ENCODE results near the gene AGAP5. TPM values are rescaled to one million over a fixed set of nuclear protein-coding genes. Genes with fewer than 3 reads are reported as not detected.
"Not testable (repeated sequence)": the region's sequence is repeated elsewhere in the genome, so short reads cannot be mapped to it uniquely, and the experiment has no call there.

The AGAP5 gene
- polyA plus RNA-seq: 1 to 10 TPM; 2.6 to 7.5 TPM

DNA sequence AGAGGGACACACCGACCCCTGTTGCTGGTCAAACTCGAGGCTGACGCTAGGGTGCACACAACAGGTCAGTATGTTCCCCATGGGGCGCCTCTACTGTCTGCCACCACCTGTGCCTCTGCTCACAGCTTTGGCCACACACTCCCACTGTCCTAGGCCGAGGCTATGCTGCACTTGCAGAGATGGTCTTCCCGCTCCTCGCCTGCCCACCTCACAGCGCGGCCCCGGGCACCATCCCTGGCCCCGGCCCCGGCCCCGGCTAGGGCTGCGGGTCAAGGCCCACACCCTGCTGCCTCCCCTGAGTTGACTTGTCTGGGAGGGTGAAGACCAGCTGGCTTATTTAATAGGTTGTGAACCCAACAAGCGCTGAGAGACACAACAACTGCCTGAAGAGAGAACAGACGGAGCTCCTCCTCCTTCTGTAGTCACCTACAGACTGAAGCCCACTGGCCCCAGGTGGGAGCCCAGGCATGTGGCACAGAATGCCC is at the start of gene AGAP5:
Gene AGAP5 (minus strand): TSS at position 435 of the 485 bp plus-strand sequence. CDS start 354 bp downstream, at position 81.
- not testable (repeated sequence) for H3K27me3 ChIP-seq (ENCODE audit: control insufficient read depth in 1 of 2, insufficient read depth in 2 of 2, low read length in 2 of 2); H3K36me3 ChIP-seq (ENCODE audit: control insufficient read depth in 2 of 2, insufficient read depth in 2 of 2, low read length in 1 of 2); H3K27ac ChIP-seq (ENCODE audit: low read depth in 2 of 2, low read length in 1 of 2); H3K4me1 ChIP-seq (ENCODE audit: control insufficient read depth in 2 of 2, insufficient read depth in 2 of 2, low read length in 1 of 2); H3K4me3 ChIP-seq (ENCODE audit: low read depth in 1 of 2, low read length in 2 of 2); H3K9me3 ChIP-seq (ENCODE audit: control insufficient read depth in 2 of 2, insufficient read depth in 1 of 2, low read depth in 1 of 2, low read length in 1 of 2)
- WGBS, 2 donors: 95 to 99% methylated on average over 13 to 16 of the region's 16 CpGs

DNA sequence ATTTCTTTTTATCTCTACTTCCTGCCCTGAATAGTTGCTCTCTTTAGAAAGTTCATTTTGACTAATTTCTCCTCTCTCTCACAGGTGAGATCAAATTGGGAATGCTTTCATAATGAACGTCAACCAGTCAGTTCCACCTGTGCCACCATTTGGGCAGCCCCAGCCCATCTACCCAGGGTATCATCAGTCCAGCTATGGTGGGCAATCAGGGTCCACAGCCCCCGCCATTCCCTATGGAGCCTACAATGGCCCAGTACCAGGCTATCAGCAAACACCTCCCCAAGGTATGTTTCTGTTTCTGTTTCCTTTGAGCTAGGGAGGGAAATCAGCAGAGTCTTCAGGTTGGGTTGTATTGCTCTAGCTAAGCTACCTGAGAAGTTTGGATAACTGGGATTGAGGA is 48.8 kb upstream of the AGAP5 start:
- H3K4me3 ChIP-seq (ENCODE audit: low read depth in 1 of 2, low read length in 2 of 2): no peak overlapping the region
- H3K9me3 ChIP-seq (ENCODE audit: control insufficient read depth in 2 of 2, insufficient read depth in 1 of 2, low read depth in 1 of 2, low read length in 1 of 2): no peaks in the 10 kb centered on the region
- H3K27ac ChIP-seq (ENCODE audit: low read depth in 2 of 2, low read length in 1 of 2): no peak overlapping the region
- WGBS, 2 donors: 88% methylated on average over 2 of the region's 2 CpGs
- H3K4me1 ChIP-seq (ENCODE audit: control insufficient read depth in 2 of 2, insufficient read depth in 2 of 2, low read length in 1 of 2): peaks cover 0 to 4% of the 10 kb centered on the region in 2 donors
- peaks cover 9 to 11% of the 10 kb centered on the region in 2 donors for H3K36me3 ChIP-seq (ENCODE audit: control insufficient read depth in 2 of 2, insufficient read depth in 2 of 2, low read length in 1 of 2)
- no peaks in the 10 kb centered on the region for H3K27me3 ChIP-seq (ENCODE audit: control insufficient read depth in 1 of 2, insufficient read depth in 2 of 2, low read length in 2 of 2)

DNA sequence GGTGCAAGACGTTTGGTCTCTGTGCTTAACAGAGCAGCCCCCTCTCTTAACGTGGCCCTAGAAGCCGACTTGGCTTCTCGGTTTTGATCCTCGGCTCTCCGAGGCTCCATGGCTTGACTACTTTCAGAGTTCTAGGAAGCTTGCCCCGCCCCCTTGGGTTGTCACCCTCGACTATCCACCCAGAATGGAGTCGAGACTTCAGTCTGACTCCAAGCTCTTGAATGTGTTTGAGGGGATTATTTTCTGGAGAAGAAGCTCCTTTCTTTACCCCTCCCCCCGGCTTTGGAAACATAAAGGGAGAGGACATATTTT is 46.7 kb upstream of the AGAP5 start:
- Histone ChIP-seq H3K9me3 (ENCODE audit: control insufficient read depth in 2 of 2, insufficient read depth in 1 of 2, low read depth in 1 of 2, low read length in 1 of 2) (no peaks in the 10 kb centered on the region), H3K27ac (ENCODE audit: low read depth in 2 of 2, low read length in 1 of 2) (peak overlapping the region; percentile 85 to 97), H3K36me3 (ENCODE audit: control insufficient read depth in 2 of 2, insufficient read depth in 2 of 2, low read length in 1 of 2) (peaks cover 4 to 5% of the 10 kb centered on the region in 2 donors), H3K4me1 (ENCODE audit: control insufficient read depth in 2 of 2, insufficient read depth in 2 of 2, low read length in 1 of 2) (peaks cover 0 to 4% of the 10 kb centered on the region in 2 donors), H3K4me3 (ENCODE audit: low read depth in 1 of 2, low read length in 2 of 2) (peak overlapping the region; percentile 66 to 85), H3K27me3 (ENCODE audit: control insufficient read depth in 1 of 2, insufficient read depth in 2 of 2, low read length in 2 of 2) (no peaks in the 10 kb centered on the region)
- WGBS, 2 donors: 0 to 1% methylated on average over 10 of the region's 10 CpGs

DNA sequence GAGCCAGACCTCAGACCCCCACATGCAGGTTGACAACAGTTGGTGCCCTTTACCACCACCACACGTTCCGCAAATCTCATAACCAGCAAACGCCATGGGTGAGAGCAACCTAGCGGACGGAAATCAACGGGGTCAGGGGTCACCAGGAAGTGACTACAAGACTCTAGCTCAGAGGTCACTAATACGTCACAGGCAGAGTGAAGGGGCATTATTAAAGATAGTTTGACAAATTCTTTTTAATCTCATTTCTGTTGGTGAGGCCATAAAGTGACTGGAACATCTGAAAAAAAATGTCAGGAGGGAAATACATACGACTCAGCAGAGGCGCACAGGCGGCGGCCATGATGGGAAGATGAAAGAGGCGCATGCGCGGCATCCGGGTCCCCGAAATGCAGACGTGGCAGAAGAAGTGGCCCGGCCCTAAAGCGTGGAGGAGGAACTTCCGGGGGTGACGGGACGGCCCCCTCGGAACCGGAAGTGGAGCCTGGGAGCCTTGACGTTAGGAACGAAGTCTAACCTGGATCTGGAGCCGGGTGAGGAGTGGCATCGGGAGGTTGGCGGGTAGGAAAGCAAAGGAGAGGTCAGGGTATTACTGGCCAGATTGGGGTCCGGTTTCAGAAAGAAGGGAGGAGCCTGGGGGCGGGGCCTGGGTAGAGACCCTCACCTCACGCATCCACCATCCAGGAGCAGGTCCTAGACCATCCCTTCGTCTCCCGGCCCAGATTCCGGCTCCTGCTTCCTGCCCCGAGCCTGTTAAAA is 46.2 kb upstream of the AGAP5 start, which contains the start of gene SEC24C:
Gene SEC24C (plus strand): TSS at position 468 of the 759 bp plus-strand sequence. CDS start 2,461 bp downstream, outside the sequence.
- Histone ChIP-seq H3K36me3 (ENCODE audit: control insufficient read depth in 2 of 2, insufficient read depth in 2 of 2, low read length in 1 of 2) (peaks cover 4 to 5% of the 10 kb centered on the region in 2 donors), H3K4me1 (ENCODE audit: control insufficient read depth in 2 of 2, insufficient read depth in 2 of 2, low read length in 1 of 2) (peaks cover 0 to 4% of the 10 kb centered on the region in 2 donors), H3K9me3 (ENCODE audit: control insufficient read depth in 2 of 2, insufficient read depth in 1 of 2, low read depth in 1 of 2, low read length in 1 of 2) (no peaks in the 10 kb centered on the region), H3K27me3 (ENCODE audit: control insufficient read depth in 1 of 2, insufficient read depth in 2 of 2, low read length in 2 of 2) (no peaks in the 10 kb centered on the region), H3K27ac (ENCODE audit: low read depth in 2 of 2, low read length in 1 of 2) (peak within 1 kb of the TSS; percentile 86 to 97), H3K4me3 (ENCODE audit: low read depth in 1 of 2, low read length in 2 of 2) (peak within 1 kb of the TSS; percentile 66 to 85)
- 0 to 1% methylated on average over 35 to 36 of the region's 36 CpGs for WGBS, 2 donors

DNA sequence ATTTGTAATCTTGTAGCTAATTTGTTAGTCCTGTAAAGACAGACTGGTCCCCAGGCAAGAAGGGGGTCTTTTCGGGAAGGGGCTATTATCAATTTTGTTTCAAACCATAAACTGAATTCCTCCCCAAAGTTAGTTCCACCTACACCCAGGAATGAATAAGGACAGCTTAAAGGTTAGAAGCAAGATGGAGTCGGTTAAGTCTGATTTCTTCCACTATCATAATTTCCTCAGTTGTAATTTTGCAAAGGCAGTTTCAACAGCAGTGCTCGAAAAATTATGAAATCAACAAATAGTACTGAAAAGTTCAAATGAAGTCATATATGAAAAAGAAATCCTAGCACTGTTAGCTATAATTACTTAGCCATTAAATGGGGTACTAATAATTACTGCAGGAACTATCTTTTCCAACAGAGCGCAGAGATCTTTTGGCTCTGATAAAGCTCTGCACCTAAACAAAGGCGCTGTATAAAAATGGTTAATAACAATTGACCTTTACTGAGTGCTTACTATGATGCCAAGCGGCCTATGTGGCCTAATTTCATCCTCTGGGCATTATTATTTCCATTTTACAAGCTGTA is 45.5 kb upstream of the AGAP5 start:
- H3K9me3 ChIP-seq (ENCODE audit: control insufficient read depth in 2 of 2, insufficient read depth in 1 of 2, low read depth in 1 of 2, low read length in 1 of 2): no peaks in the 10 kb centered on the region
- 35 to 37% methylated on average over 6 of the region's 6 CpGs for WGBS, 2 donors
- peaks cover 2 to 5% of the 10 kb centered on the region in 2 donors for H3K36me3 ChIP-seq (ENCODE audit: control insufficient read depth in 2 of 2, insufficient read depth in 2 of 2, low read length in 1 of 2)
- no peaks in the 10 kb centered on the region for H3K27me3 ChIP-seq (ENCODE audit: control insufficient read depth in 1 of 2, insufficient read depth in 2 of 2, low read length in 2 of 2)
- peak overlapping the region; percentile 86 to 97 for H3K27ac ChIP-seq (ENCODE audit: low read depth in 2 of 2, low read length in 1 of 2)
- H3K4me1 ChIP-seq (ENCODE audit: control insufficient read depth in 2 of 2, insufficient read depth in 2 of 2, low read length in 1 of 2): peaks cover 0 to 2% of the 10 kb centered on the region in 2 donors
- H3K4me3 ChIP-seq (ENCODE audit: low read depth in 1 of 2, low read length in 2 of 2): peak overlapping the region; percentile 66 to 85

DNA sequence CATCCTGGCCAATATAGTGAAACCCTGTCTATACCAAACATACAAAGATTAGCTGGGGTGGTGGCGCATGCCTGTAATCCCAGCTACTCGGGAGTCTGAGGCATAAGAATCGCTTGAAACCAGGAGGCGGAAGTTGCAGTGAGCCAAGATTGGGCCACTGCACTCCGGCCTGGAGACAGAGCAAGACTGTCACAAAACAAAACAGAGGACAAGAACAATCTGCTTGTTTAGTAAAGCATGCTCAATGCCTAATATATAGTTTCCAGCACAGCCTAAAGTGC is 44.5 kb upstream of the AGAP5 start:
- peaks cover 0 to 2% of the 10 kb centered on the region in 2 donors for H3K4me1 ChIP-seq (ENCODE audit: control insufficient read depth in 2 of 2, insufficient read depth in 2 of 2, low read length in 1 of 2)
- 86 to 90% methylated on average over 5 of the region's 5 CpGs for WGBS, 2 donors
- no peaks in the 10 kb centered on the region for H3K9me3 ChIP-seq (ENCODE audit: control insufficient read depth in 2 of 2, insufficient read depth in 1 of 2, low read depth in 1 of 2, low read length in 1 of 2)
- peak overlapping the region; percentile 48 to 70 for H3K27ac ChIP-seq (ENCODE audit: low read depth in 2 of 2, low read length in 1 of 2)
- peaks cover 2 to 5% of the 10 kb centered on the region in 2 donors for H3K36me3 ChIP-seq (ENCODE audit: control insufficient read depth in 2 of 2, insufficient read depth in 2 of 2, low read length in 1 of 2)
- no peak overlapping the region for H3K4me3 ChIP-seq (ENCODE audit: low read depth in 1 of 2, low read length in 2 of 2)
- no peaks in the 10 kb centered on the region for H3K27me3 ChIP-seq (ENCODE audit: control insufficient read depth in 1 of 2, insufficient read depth in 2 of 2, low read length in 2 of 2)

DNA sequence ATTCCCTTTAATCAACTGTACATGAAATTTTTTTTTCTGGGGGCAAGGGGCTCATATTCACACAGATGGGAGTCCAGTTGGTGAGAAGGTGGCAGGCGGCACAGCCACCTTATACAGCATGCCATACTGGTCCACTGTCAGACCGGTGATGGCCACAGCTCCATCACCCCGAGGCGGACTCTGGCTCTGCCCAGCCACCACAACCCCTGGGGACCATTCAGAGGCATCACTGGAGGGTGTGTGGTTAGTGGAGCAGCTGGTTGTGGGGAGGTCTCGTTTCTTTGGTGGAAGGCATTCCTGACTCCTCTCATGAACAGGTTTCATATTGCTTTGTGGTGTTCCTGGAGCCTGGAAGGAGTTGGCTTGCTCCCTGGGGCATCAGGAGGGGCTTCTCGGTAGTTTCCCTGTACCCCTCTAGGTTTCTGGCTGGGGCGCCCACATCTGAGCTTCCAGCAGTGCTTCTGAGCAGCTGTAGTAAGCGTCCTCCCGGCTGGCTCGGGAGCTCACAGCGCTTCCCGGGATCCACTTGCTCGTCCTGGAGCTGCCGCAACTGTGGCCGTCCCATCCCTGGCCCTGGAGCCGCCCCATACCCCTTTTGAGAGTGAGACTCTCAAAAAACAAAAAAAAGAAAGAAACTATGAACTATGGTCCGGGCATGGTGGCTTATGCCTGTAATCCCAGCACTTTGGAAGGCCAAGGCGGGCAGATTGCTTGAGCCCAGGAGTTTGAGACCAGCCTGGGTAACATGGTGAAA is 42.8 kb upstream of the AGAP5 start:
- not testable (repeated sequence) for H3K9me3 ChIP-seq (ENCODE audit: control insufficient read depth in 2 of 2, insufficient read depth in 1 of 2, low read depth in 1 of 2, low read length in 1 of 2); H3K27ac ChIP-seq (ENCODE audit: low read depth in 2 of 2, low read length in 1 of 2)
- 94 to 98% methylated on average over 18 of the region's 18 CpGs for WGBS, 2 donors

DNA sequence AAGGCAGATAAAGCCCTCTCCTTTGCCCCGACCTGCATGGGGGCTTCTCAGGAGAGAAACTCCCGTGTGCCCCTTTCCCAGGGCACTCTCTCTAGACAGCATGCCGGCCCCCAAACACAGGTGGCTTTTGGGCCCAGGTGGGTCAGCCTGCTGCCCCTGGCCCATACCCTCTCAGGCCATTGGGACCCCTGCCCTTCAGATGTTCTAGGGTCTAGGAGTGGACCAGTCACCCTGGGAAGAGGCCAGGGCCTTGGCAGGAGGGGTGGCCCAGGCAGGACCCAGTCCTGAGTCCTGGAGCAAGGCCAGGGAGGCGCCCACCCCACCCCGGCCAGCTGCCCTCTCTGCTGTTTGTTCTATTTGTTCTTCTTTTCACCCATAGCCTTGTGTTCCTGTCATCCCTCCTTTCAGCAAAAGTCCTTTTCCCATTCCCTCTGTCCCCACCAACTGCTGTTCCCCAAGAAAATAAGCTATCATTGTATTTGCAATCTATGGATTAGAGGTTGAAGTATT is 36.9 kb upstream of the AGAP5 start:
- WGBS, 2 donors: 80 to 84% methylated on average over 5 of the region's 5 CpGs
- Histone ChIP-seq H3K27ac (ENCODE audit: low read depth in 2 of 2, low read length in 1 of 2) (no peak overlapping the region), H3K4me3 (ENCODE audit: low read depth in 1 of 2, low read length in 2 of 2) (no peak overlapping the region), H3K27me3 (ENCODE audit: control insufficient read depth in 1 of 2, insufficient read depth in 2 of 2, low read length in 2 of 2) (no peaks in the 10 kb centered on the region), H3K4me1 (ENCODE audit: control insufficient read depth in 2 of 2, insufficient read depth in 2 of 2, low read length in 1 of 2) (peaks cover 0 to 11% of the 10 kb centered on the region in 2 donors), H3K36me3 (ENCODE audit: control insufficient read depth in 2 of 2, insufficient read depth in 2 of 2, low read length in 1 of 2) (peaks cover 0 to 25% of the 10 kb centered on the region in 2 donors), H3K9me3 (ENCODE audit: control insufficient read depth in 2 of 2, insufficient read depth in 1 of 2, low read depth in 1 of 2, low read length in 1 of 2) (no peaks in the 10 kb centered on the region)

More for the DNA sequence above, 42.8 kb upstream of the AGAP5 start:
- not testable (repeated sequence) for H3K4me3 ChIP-seq (ENCODE audit: low read depth in 1 of 2, low read length in 2 of 2); H3K4me1 ChIP-seq (ENCODE audit: control insufficient read depth in 2 of 2, insufficient read depth in 2 of 2, low read length in 1 of 2); H3K36me3 ChIP-seq (ENCODE audit: control insufficient read depth in 2 of 2, insufficient read depth in 2 of 2, low read length in 1 of 2); H3K27me3 ChIP-seq (ENCODE audit: control insufficient read depth in 1 of 2, insufficient read depth in 2 of 2, low read length in 2 of 2)

DNA sequence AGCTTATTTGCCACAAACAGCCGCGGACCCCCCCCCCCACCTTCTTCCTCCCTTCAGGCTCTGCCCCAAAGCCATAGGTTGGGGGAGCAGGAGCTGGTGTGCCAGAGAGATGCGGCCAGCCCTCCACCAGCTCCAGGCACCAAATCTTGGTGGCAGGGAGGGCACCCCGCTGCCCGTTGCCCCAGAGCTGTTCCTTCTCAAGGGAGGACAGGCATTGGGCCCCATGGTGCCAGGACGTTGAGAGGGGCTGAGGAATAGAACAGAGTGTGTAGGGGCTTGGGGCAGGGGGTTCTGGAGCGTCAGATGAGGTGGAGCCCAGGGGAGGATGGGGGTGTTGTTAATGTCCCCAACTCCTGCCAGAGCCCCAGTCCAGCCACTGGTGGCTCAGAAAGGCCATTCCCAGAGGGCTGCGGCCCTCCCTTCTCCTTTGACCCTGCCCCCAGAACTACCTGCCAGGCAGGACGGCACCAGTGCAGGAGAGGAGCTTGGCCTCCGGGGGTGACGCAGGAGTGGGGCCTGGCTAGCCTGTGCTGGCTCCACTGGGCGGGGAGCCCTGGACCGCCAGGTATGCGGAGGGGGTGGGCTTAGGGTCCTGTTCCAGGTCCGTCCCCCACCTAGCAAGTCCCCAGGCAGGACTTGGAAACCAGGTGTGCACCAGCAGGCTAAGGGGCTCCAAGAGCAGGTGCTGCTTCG is 36.3 kb upstream of the AGAP5 start:
- Histone ChIP-seq H3K4me1 (ENCODE audit: control insufficient read depth in 2 of 2, insufficient read depth in 2 of 2, low read length in 1 of 2) (peaks cover 0 to 11% of the 10 kb centered on the region in 2 donors), H3K27me3 (ENCODE audit: control insufficient read depth in 1 of 2, insufficient read depth in 2 of 2, low read length in 2 of 2) (no peaks in the 10 kb centered on the region), H3K4me3 (ENCODE audit: low read depth in 1 of 2, low read length in 2 of 2) (no peak overlapping the region), H3K36me3 (ENCODE audit: control insufficient read depth in 2 of 2, insufficient read depth in 2 of 2, low read length in 1 of 2) (peaks cover 0 to 25% of the 10 kb centered on the region in 2 donors), H3K27ac (ENCODE audit: low read depth in 2 of 2, low read length in 1 of 2) (no peak overlapping the region), H3K9me3 (ENCODE audit: control insufficient read depth in 2 of 2, insufficient read depth in 1 of 2, low read depth in 1 of 2, low read length in 1 of 2) (no peaks in the 10 kb centered on the region)
- 85 to 90% methylated on average over 14 to 16 of the region's 16 CpGs for WGBS, 2 donors
